ENCODE data around the gene RMDN2. TPM values are rescaled to one million over a fixed set of nuclear protein-coding genes. Genes with fewer than 3 reads are reported as not detected.
A peak's percentile ranks its signal among the peaks of the same experiment; 100 is the strongest.

RMDN2 gene
- total RNA-seq, 1 experiment from 2014 or later, result 4.4 TPM

DNA sequence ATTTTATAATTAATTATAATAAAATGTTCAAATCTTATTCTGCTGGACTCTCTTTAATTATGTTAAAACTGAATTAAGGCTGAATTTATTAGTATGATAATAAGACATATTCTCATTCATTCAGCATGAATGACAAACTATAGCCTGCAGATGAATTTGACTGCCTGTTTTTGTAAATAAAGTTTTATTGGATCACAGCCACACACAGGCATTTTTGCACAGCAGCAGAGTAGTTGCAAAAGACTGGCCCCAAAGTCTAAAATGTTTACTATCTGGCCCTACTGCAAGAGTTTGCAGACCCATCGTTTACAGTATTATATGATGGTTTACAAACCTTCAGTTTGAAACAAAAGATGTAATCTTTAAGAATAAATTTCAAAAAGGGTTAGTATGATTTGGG, 58.6 kb downstream of the RMDN2 start:
- Histone ChIP-seq H3K27ac (ENCODE audit: low read length) (no peak overlapping the region), H3K27me3 (ENCODE audit: control insufficient read depth, insufficient read depth, low read length) (no peaks in the 10 kb centered on the region), H3K36me3 (ENCODE audit: control insufficient read depth, insufficient read depth, low read length) (no peaks in the 10 kb centered on the region), H3K9me3 (ENCODE audit: control insufficient read depth, insufficient read depth, low read depth, low read length) (no peaks in the 10 kb centered on the region), H3K4me3 (ENCODE audit: low read depth in 2 of 2, low read length in 2 of 2) (no peak overlapping the region), H3K4me1 (ENCODE audit: control insufficient read depth, insufficient read depth, low read length) (peaks cover 5% of the 10 kb centered on the region; the same call in 1 of the 2 replicates)
- DNase-seq (ENCODE audit: low read depth, low spot score), result no peak
- TF ChIP-seq, protein P1, sequence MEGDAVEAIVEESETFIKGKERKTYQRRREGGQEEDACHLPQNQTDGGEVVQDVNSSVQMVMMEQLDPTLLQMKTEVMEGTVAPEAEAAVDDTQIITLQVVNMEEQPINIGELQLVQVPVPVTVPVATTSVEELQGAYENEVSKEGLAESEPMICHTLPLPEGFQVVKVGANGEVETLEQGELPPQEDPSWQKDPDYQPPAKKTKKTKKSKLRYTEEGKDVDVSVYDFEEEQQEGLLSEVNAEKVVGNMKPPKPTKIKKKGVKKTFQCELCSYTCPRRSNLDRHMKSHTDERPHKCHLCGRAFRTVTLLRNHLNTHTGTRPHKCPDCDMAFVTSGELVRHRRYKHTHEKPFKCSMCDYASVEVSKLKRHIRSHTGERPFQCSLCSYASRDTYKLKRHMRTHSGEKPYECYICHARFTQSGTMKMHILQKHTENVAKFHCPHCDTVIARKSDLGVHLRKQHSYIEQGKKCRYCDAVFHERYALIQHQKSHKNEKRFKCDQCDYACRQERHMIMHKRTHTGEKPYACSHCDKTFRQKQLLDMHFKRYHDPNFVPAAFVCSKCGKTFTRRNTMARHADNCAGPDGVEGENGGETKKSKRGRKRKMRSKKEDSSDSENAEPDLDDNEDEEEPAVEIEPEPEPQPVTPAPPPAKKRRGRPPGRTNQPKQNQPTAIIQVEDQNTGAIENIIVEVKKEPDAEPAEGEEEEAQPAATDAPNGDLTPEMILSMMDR (IDR thresholded peaks at IDR 0.05), result no peak
- TF ChIP-seq SIN3A (IDR thresholded peaks at IDR 0.05; ENCODE audit: borderline replicate concordance, insufficient read depth, low read depth, low read length) (no peak), TCF7L2 (IDR thresholded peaks at IDR 0.05; ENCODE audit: low read depth, low read length) (no peak)
- no TSS peak for BruUV-seq (replicated peaks)
- in situ Hi-C loops (cut with HindIII; ENCODE audit: low pct_unique_long_range_greater_than_20kb, low sequenced_read_pairs) (no loop called here), intact Hi-C loops (cut with micrococcal nuclease; ENCODE audit: unreplicated experiment) (loop anchor here (2.0 to 5.0 kb wide), 2 partner anchors 94 to 131 kb away; partner anchors contain the start of gene CYP1B1)
- no peak for ATAC-seq
- POLR2A ChIA-PET, result no interaction called here
- CTCF ChIA-PET, result no interaction called here

DNA sequence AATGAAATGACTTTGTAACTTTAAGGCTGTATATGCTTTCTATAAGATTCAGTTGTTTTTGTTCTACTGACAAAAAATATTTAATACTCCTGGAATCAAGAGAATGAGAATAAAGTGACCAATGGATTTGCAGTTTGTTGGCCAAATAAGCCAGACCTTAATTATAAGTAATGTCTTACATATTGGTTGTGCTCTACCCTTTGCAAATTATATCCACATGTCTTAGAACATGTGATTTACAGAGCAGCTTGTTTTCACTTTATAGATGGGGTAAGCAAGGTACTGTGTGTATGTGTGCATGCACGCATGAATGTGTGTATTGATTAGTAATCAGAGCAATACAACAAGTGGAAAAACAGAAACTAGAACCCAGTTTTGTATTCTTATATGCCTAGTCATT, 59.1 kb downstream of the RMDN2 start:
- ATAC-seq (no peak), DNase-seq (ENCODE audit: low read depth, low spot score) (no peak)
- Histone ChIP-seq H3K36me3 (ENCODE audit: control insufficient read depth, insufficient read depth, low read length) (no peaks in the 10 kb centered on the region), H3K27ac (ENCODE audit: low read length) (no peak overlapping the region), H3K9me3 (ENCODE audit: control insufficient read depth, insufficient read depth, low read depth, low read length) (no peaks in the 10 kb centered on the region), H3K27me3 (ENCODE audit: control insufficient read depth, insufficient read depth, low read length) (no peaks in the 10 kb centered on the region), H3K4me3 (ENCODE audit: low read depth in 2 of 2, low read length in 2 of 2) (no peak overlapping the region), H3K4me1 (ENCODE audit: control insufficient read depth, insufficient read depth, low read length) (peaks cover 5% of the 10 kb centered on the region; the same call in 1 of the 2 replicates)
- in situ Hi-C loops (cut with HindIII; ENCODE audit: low pct_unique_long_range_greater_than_20kb, low sequenced_read_pairs) (no loop called here), intact Hi-C loops (cut with micrococcal nuclease; ENCODE audit: unreplicated experiment) (loop anchor here (5.0 kb wide), 1 partner anchor 93 kb away; the partner anchor contains the start of gene CYP1B1)
- CTCF ChIA-PET, result no interaction called here
- BruUV-seq (replicated peaks), result no TSS peak
- TF ChIP-seq TCF7L2 (IDR thresholded peaks at IDR 0.05; ENCODE audit: low read depth, low read length), result no peak
- POLR2A ChIA-PET, result no interaction called here

DNA sequence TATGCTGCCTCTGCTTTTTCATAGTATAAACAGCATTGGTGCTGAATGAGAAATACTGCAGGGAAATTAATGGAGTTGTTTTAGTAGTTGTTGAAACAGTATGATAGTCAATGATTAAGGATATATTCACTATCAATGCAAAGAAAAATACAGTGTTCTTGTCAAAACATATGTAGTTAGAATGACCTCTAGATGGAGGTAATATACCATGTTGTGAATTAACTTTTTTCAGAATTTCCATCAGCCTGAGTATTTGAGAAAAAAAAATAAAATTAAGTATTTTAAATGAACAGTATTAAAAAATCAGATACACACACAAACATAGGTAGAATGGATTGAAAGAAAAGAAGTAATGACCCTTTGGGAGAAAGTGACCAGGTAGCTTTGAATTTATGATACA, 59.5 kb downstream of the RMDN2 start:
- Histone ChIP-seq H3K27me3 (ENCODE audit: control insufficient read depth, insufficient read depth, low read length) (no peaks in the 10 kb centered on the region), H3K36me3 (ENCODE audit: control insufficient read depth, insufficient read depth, low read length) (no peaks in the 10 kb centered on the region), H3K9me3 (ENCODE audit: control insufficient read depth, insufficient read depth, low read depth, low read length) (no peaks in the 10 kb centered on the region), H3K4me3 (ENCODE audit: low read depth in 2 of 2, low read length in 2 of 2) (no peak overlapping the region), H3K4me1 (ENCODE audit: control insufficient read depth, insufficient read depth, low read length) (peaks cover 5% of the 10 kb centered on the region; the same call in 1 of the 2 replicates), H3K27ac (ENCODE audit: low read length) (no peak overlapping the region)
- DNase-seq (ENCODE audit: low read depth, low spot score), result no peak
- POLR2A ChIA-PET, result no interaction called here
- ATAC-seq, result no peak
- in situ Hi-C loops (cut with HindIII; ENCODE audit: low pct_unique_long_range_greater_than_20kb, low sequenced_read_pairs), result no loop called here
- intact Hi-C loops (cut with micrococcal nuclease; ENCODE audit: unreplicated experiment), result loop anchor here (5.0 kb wide), 1 partner anchor 93 kb away; the partner anchor contains the start of gene CYP1B1
- no TSS peak for BruUV-seq (replicated peaks)
- TF ChIP-seq POLR2AphosphoS5 (IDR thresholded peaks at IDR 0.05; ENCODE audit: low read depth, low read length) (no peak), TCF7L2 (IDR thresholded peaks at IDR 0.05; ENCODE audit: low read depth, low read length) (no peak)
- TF ChIP-seq, protein P1 (IDR thresholded peaks at IDR 0.05), result peak; percentile 23; the same call in 1 of the 2 replicates
- CTCF ChIA-PET, result interaction anchor here (0.6 kb wide), 1 partner anchor 669 kb away, joined by 3 read pairs; no protein-coding TSS in a partner anchor
